Middle frontal gyrus (tissue), 1 donor: ENCODE data around the gene PIK3CA.
A peak's percentile ranks its signal among the peaks of the same experiment; 100 is the strongest.
"Not testable (repeated sequence)": the region's sequence is repeated elsewhere in the genome, so short reads cannot be mapped to it uniquely, and the experiment has no call there.

Experiments used
- DNase-seq: peaks from one replicate; pipeline ENCODE4 v3.0.0-alpha.2; 2015; ENCODE audit warnings: low spot score; ENCODE audit errors: extremely low spot score

The PIK3CA gene

GRCh38 chr3:179147873-179148615 is at the start of gene PIK3CA:
Gene PIK3CA (plus strand): TSS chr3:179148357. CDS start chr3:179198826, 50,469 bp downstream.
- peak; percentile 96 for DNase-seq

GRCh38 chr3:179098388-179099077 is 49.6 kb upstream of the PIK3CA start:
- DNase-seq: no peak

- no peak for DNase-seq
Observed at GRCh38 chr3:179100652-179101051, 47.5 kb upstream of the PIK3CA start.

GRCh38 chr3:179105881-179106280 is 42.3 kb upstream of the PIK3CA start:
- DNase-seq: no peak

GRCh38 chr3:179107617-179108016 is 40.5 kb upstream of the PIK3CA start:
- no peak for DNase-seq

GRCh38 chr3:179108086-179108485 is 40.1 kb upstream of the PIK3CA start:
- no peak for DNase-seq

GRCh38 chr3:179113903-179114302 is 34.3 kb upstream of the PIK3CA start:
- DNase-seq: no peak

- DNase-seq: not testable (repeated sequence)
Observed at GRCh38 chr3:179115444-179115843, 32.7 kb upstream of the PIK3CA start.

GRCh38 chr3:179116816-179117215 is 31.3 kb upstream of the PIK3CA start:
- no peak for DNase-seq

- not testable (repeated sequence) for DNase-seq
Observed at GRCh38 chr3:179132191-179132890, 15.8 kb upstream of the PIK3CA start.

- no peak for DNase-seq
Observed at GRCh38 chr3:179133575-179133974, 14.6 kb upstream of the PIK3CA start.

- no peak for DNase-seq
Observed at GRCh38 chr3:179136195-179136594, 12.0 kb upstream of the PIK3CA start.

- no peak for DNase-seq
Observed at GRCh38 chr3:179141890-179142289, 6.3 kb upstream of the PIK3CA start.

GRCh38 chr3:179146911-179147513 is 1.1 kb upstream of the PIK3CA start:
- DNase-seq: peak; percentile 40

- peak; percentile 22 for DNase-seq
Observed at GRCh38 chr3:179147514-179147872, 664 bp upstream of the PIK3CA start.

- DNase-seq: no peak
Observed at GRCh38 chr3:179148616-179149405, 654 bp downstream of the PIK3CA start.

- DNase-seq: no peak
Observed at GRCh38 chr3:179149406-179149867, 1.3 kb downstream of the PIK3CA start.

GRCh38 chr3:179149951-179150350 is 1.8 kb downstream of the PIK3CA start:
- DNase-seq: no peak

GRCh38 chr3:179150610-179151009 is 2.5 kb downstream of the PIK3CA start:
- no peak for DNase-seq

- no peak for DNase-seq
Observed at GRCh38 chr3:179151474-179151873, 3.3 kb downstream of the PIK3CA start.

GRCh38 chr3:179156170-179156569 is 8.0 kb downstream of the PIK3CA start:
- DNase-seq: no peak
